IMR-90 (cell line): ENCODE data around the gene MPI. TPM values are rescaled to one million over a fixed set of nuclear protein-coding genes. Genes with fewer than 3 reads are reported as not detected.

Experiments
- ATAC-seq: fragments of 200-7000 bp; cut with Tn5 transposase; 2 replicates; pipeline ENCODE4 v1.9.1; 2020; ENCODE audit warnings: low read depth, mild to moderate bottlenecking, moderate library complexity
- BruUV-seq: library from RNA; stranded (reverse); fragments of 400-500 nt; replicated peaks from 2 replicates; lab custom pipeline; 2021; lab: Mats Ljungman, UMichigan
- CTCF ChIA-PET: fragments of 300-600 bp; formaldehyde crosslinking; extraction: SDS; loops from one replicate; lab custom pipeline; 2021; ENCODE audit warnings: antibody characterized with exemption; lab: Yijun Ruan, JAX
- POLR2A ChIA-PET: fragments of 300-600 bp; sonication (Branson Sonifier 250); formaldehyde crosslinking; loops from one replicate; lab custom pipeline; 2022; ENCODE audit warnings: antibody characterized with exemption; ENCODE audit not compliant: unreplicated experiment; lab: Charles Lee
- DNase-seq: peaks from one replicate; pipeline ENCODE4 v3.0.0; 2013
- H2AFZ ChIP-seq: replicated peaks from 2 replicates; pipeline ENCODE3; 2013; ENCODE audit warnings: low read length, mild to moderate bottlenecking; ENCODE audit not compliant: poor library complexity
- H2AK5ac ChIP-seq: 2 replicates; pipeline ENCODE4 v1.6.1; 2013; ENCODE audit warnings: low read depth, low read length, inconsistent platforms
- H2AK9ac ChIP-seq: replicated peaks from 2 replicates; pipeline ENCODE3; 2013; ENCODE audit warnings: mild to moderate bottlenecking, low read depth, low read length, moderate library complexity; ENCODE audit not compliant: poor library complexity
- H2BK120ac ChIP-seq: 2 replicates; pipeline ENCODE4 v1.6.1; 2013; ENCODE audit warnings: low read depth, low read length, inconsistent platforms
- H2BK15ac ChIP-seq: 3 replicates; pipeline ENCODE4 v1.6.1; 2013; ENCODE audit warnings: low read depth, low read length, inconsistent platforms
- H2BK20ac ChIP-seq: 2 replicates; pipeline ENCODE4 v1.6.1; 2013; ENCODE audit warnings: low read depth, mild to moderate bottlenecking, inconsistent platforms, low read length, moderate library complexity
- H2BK5ac ChIP-seq: 2 replicates; pipeline ENCODE4 v1.6.1; 2013; ENCODE audit warnings: mild to moderate bottlenecking, low read depth, low read length, inconsistent platforms; ENCODE audit not compliant: poor library complexity, severe bottlenecking
- H3K14ac ChIP-seq: replicated peaks from 2 replicates; pipeline ENCODE4 v1.6.1; 2013; ENCODE audit warnings: low read depth, low read length, inconsistent platforms
- H3K18ac ChIP-seq: 2 replicates; pipeline ENCODE4 v1.6.1; 2013; ENCODE audit warnings: low read depth, low read length, control low read depth
- H3K23ac ChIP-seq: 2 replicates; pipeline ENCODE4 v1.6.1; 2013; ENCODE audit warnings: low read depth, low read length, inconsistent platforms
- H3K27ac ChIP-seq: 2 replicates; pipeline ENCODE4 v1.5.1; 2013; ENCODE audit warnings: mild to moderate bottlenecking, control low read depth, low read length; ENCODE audit not compliant: insufficient read depth
- H3K27me3 ChIP-seq: 2 replicates; pipeline ENCODE4 v1.6.1; 2013; ENCODE audit warnings: low read length; ENCODE audit not compliant: control insufficient read depth, insufficient read depth
- H3K36me3 ChIP-seq: 2 replicates; pipeline ENCODE4 v1.6.1; 2013; ENCODE audit warnings: low read length, mixed read lengths; ENCODE audit not compliant: control insufficient read depth, insufficient read depth
- H3K4ac ChIP-seq: 2 replicates; pipeline ENCODE4 v1.6.1; 2013; ENCODE audit warnings: low read depth, low read length, inconsistent platforms
- H3K4me1 ChIP-seq: 2 replicates; pipeline ENCODE4 v1.6.1; 2013; ENCODE audit warnings: low read length, mixed read lengths; ENCODE audit not compliant: control insufficient read depth, insufficient read depth
- H3K4me2 ChIP-seq: 2 replicates; pipeline ENCODE4 v1.6.1; 2013; ENCODE audit warnings: low read depth, mild to moderate bottlenecking, control low read depth, low read length, moderate library complexity
- H3K4me3 ChIP-seq: 2 replicates; pipeline ENCODE4 v1.5.1; 2013; ENCODE audit warnings: low read depth, mild to moderate bottlenecking, control low read depth, low read length, moderate library complexity; ENCODE audit not compliant: insufficient read depth
- H3K56ac ChIP-seq: 2 replicates; pipeline ENCODE4 v1.6.1; 2013; ENCODE audit warnings: low read length, inconsistent platforms; ENCODE audit not compliant: insufficient read depth; ENCODE audit errors: extremely low read depth
- H3K79me1 ChIP-seq, 2 experiments: 2 replicates each; pipeline ENCODE4 v1.6.1; 2013; ENCODE audit warnings: low read length in 2 of 2, inconsistent platforms in 1 of 2, low read depth in 1 of 2
- H3K9ac ChIP-seq: 2 replicates; pipeline ENCODE4 v1.6.1; 2013; ENCODE audit warnings: low read depth, low read length, control low read depth
- H3K9me1 ChIP-seq: 2 replicates; pipeline ENCODE4 v1.6.1; 2013; ENCODE audit warnings: low read length, inconsistent platforms; ENCODE audit not compliant: insufficient read depth
- H3K9me3 ChIP-seq: 2 replicates; pipeline ENCODE4 v1.6.1; 2013; ENCODE audit warnings: low read length; ENCODE audit not compliant: control insufficient read depth, insufficient read depth
- H4K20me1 ChIP-seq: 2 replicates; pipeline ENCODE4 v1.6.1; 2013; ENCODE audit warnings: low read length, inconsistent platforms; ENCODE audit not compliant: insufficient read depth
- H4K5ac ChIP-seq: 2 replicates; pipeline ENCODE4 v1.6.1; 2013; ENCODE audit warnings: mild to moderate bottlenecking, low read depth, low read length, control low read depth
- H4K8ac ChIP-seq, 2 experiments: 2 replicates each; pipeline ENCODE4 v1.6.1; 2013; ENCODE audit warnings: low read depth in 2 of 2, low read length in 2 of 2, control low read depth in 1 of 2, inconsistent platforms in 1 of 2
- H4K91ac ChIP-seq: 2 replicates; pipeline ENCODE4 v1.6.1; 2013; ENCODE audit warnings: low read depth, low read length, inconsistent platforms; ENCODE audit not compliant: insufficient read depth
- BHLHE40 ChIP-seq: fragments of 150-350 bp; IDR thresholded peaks from 2 replicates; pipeline ENCODE4 v1.6.1; 2016; ENCODE audit warnings: mild to moderate bottlenecking, low read depth, low read length
- CHD1 ChIP-seq: IDR thresholded peaks from 2 replicates; pipeline ENCODE4 v1.6.1; 2012; ENCODE audit warnings: low read depth, low read length, improper control_type of control experiment
- MAZ ChIP-seq: IDR thresholded peaks from 2 replicates; pipeline ENCODE4 v1.6.1; 2012; ENCODE audit warnings: low read depth, mild to moderate bottlenecking, low read length, improper control_type of control experiment, moderate library complexity, borderline replicate concordance
- RAD21 ChIP-seq: IDR thresholded peaks from 2 replicates; pipeline ENCODE4 v1.6.1; 2012; ENCODE audit warnings: low read length, improper control_type of control experiment
- RCOR1 ChIP-seq: IDR thresholded peaks from 2 replicates; pipeline ENCODE4 v1.6.1; 2012; ENCODE audit warnings: mild to moderate bottlenecking, low read length, improper control_type of control experiment; ENCODE audit not compliant: insufficient replicate concordance
- RFX5 ChIP-seq: IDR thresholded peaks from 2 replicates; pipeline ENCODE4 v1.8.0; 2012; ENCODE audit warnings: low read depth, mild to moderate bottlenecking, low read length, moderate library complexity
- SMC3 ChIP-seq: fragments of 150-350 bp; IDR thresholded peaks from 2 replicates; pipeline ENCODE4 v1.6.1; 2016; ENCODE audit warnings: low read depth, mild to moderate bottlenecking, antibody characterized with exemption, low read length, moderate library complexity
- USF2 ChIP-seq: fragments of 150-350 bp; IDR thresholded peaks from 2 replicates; pipeline ENCODE4 v1.6.1; 2017; ENCODE audit warnings: mild to moderate bottlenecking, antibody characterized with exemption, low read length, low read depth
- WGBS, 2 experiments: methylation state at CpG; one replicate each; pipeline versions ENCODE4 v1.1.5 to v1.1.7; 2013; ENCODE audit warnings: missing lambda C conversion rate in 2 of 2; ENCODE audit not compliant: insufficient read length in 1 of 2; ENCODE audit errors: extremely low coverage in 2 of 2; 5-methylcytosine and 5-hydroxymethylcytosine counted together
- dilution Hi-C: fragments of 300-500 bp; cut with HindIII; formaldehyde crosslinking; loops from one replicate; pipeline ENCODE4 v1.14.3; 2018; ENCODE audit warnings: low sequenced_read_pairs; ENCODE audit not compliant: unreplicated experiment
- in situ Hi-C: fragments of 300-500 bp; cut with MboI; formaldehyde crosslinking; loops from 3 replicates; pipeline ENCODE4 v1.14.3; 2019; ENCODE audit warnings: low sequenced_read_pairs, inconsistent platforms, mixed read lengths
- intact Hi-C: fragments of 100-400 bp; cut with micrococcal nuclease; formaldehyde crosslinking; loops from 2 replicates; pipeline ENCODE4 v1.10.0; 2022
- polyA plus RNA-seq, 3 experiments: library from polyadenylated mRNA; depleted of rRNA; stranded (reverse); fragments of >200 nt; gene quantifications; 2 replicates each; pipeline ENCODE4 v1.2.3, GENCODE V29; 2012; ENCODE audit warnings: low replicate concordance in 1 of 3
- total RNA-seq: library from RNA; depleted of rRNA; stranded (reverse); fragments of >200 nt; gene quantifications from 2 replicates; pipeline ENCODE4 v1.2.3, GENCODE V29; 2012

Gene MPI
- total and polyA plus RNA-seq, 2 of the 4 experiments (the other 2 are of a cell fraction): 80.1 to 91.8 TPM

GRCh38 chr15:74904190-74904805, 14.5 kb downstream of the MPI start:
- no TSS peak for BruUV-seq
- in situ Hi-C loops: no loop called here
- POLR2A ChIA-PET: no interaction called here

More at GRCh38 chr15:74904190-74904805, 14.5 kb downstream of the MPI start:
- H2BK20ac ChIP-seq: no peak overlapping the region
- CTCF ChIA-PET: no interaction called here
- H2AK5ac ChIP-seq: no peak overlapping the region
- no peak overlapping the region for H3K9ac ChIP-seq
- H4K20me1 ChIP-seq: peaks cover 13% of the 10 kb centered on the region
- peak overlapping the region; percentile 23 for H2AK9ac ChIP-seq
- no peak overlapping the region for H3K4me3 ChIP-seq
- H4K91ac ChIP-seq: no peak overlapping the region
- no peaks in the 10 kb centered on the region for H3K9me3 ChIP-seq
- H3K36me3 ChIP-seq: peaks cover 34% of the 10 kb centered on the region
- H3K14ac ChIP-seq: no peak overlapping the region
- WGBS, 2 experiments: 100% methylated on average over 3 of the region's 7 CpGs; no CpG with 5 or more reads in 1 of the 2 experiments
- no peak overlapping the region for H3K4ac ChIP-seq
- DNase-seq (no peak), ATAC-seq (no peak)
- H2BK120ac ChIP-seq: no peak overlapping the region
- dilution Hi-C loops: no loop called here
- no peak overlapping the region for H3K27ac ChIP-seq
- H2BK15ac ChIP-seq: no peak overlapping the region
- intact Hi-C loops: no loop called here
- H2AFZ ChIP-seq: no peak overlapping the region
- H4K5ac ChIP-seq: no peak overlapping the region
- no peak overlapping the region for H4K8ac ChIP-seq
- H3K27me3 ChIP-seq: no peaks in the 10 kb centered on the region
- H3K56ac ChIP-seq: no peak overlapping the region
- TF ChIP-seq SMC3 (no peak), RCOR1 (no peak), RAD21 (no peak), CHD1 (no peak), MAZ (no peak), USF2 (no peak), RFX5 (no peak), BHLHE40 (no peak)
- H3K79me1 ChIP-seq: peaks cover 34 to 71% of the 10 kb centered on the region in 2 experiments
- H3K4me1 ChIP-seq: peaks cover 13% of the 10 kb centered on the region
- H3K23ac ChIP-seq: 0 out of 2 replicates have a peak overlapping the region, but pooled peaks have one; percentile 98
- H3K4me2 ChIP-seq: no peak overlapping the region
- peaks cover 4% of the 10 kb centered on the region for H3K9me1 ChIP-seq
- H2BK5ac ChIP-seq: no peak overlapping the region
- no peak overlapping the region for H3K18ac ChIP-seq
